H1 (cell line): Measurements from ENCODE around the gene PPA1. TPM values are rescaled to one million over a fixed set of nuclear protein-coding genes. Genes with fewer than 3 reads are reported as not detected.

Experiments used
- ASH2L ChIP-seq: fragments of 200-600, 300-600 bp; sonication (generic); IDR thresholded peaks from one replicate; pipeline ENCODE4 v1.7.1; 2017; ENCODE audit warnings: low read length
- EGR1 ChIP-seq: IDR thresholded peaks from 2 replicates; pipeline ENCODE4 v1.6.1; 2011; ENCODE audit warnings: low read depth, low read length, borderline replicate concordance
- PHF8 ChIP-seq: fragments of 200-600 bp; sonication (generic); conservative IDR thresholded peaks from 2 replicates; pipeline ENCODE4 v1.7.1; 2012; ENCODE audit warnings: low read depth, mild to moderate bottlenecking, inconsistent platforms, low read length, moderate library complexity
- SIX5 ChIP-seq: IDR thresholded peaks from 2 replicates; pipeline ENCODE4 v1.6.1; 2011; ENCODE audit warnings: mild to moderate bottlenecking, low read depth, low read length
- USF2 ChIP-seq: IDR thresholded peaks from 2 replicates; pipeline ENCODE4 v1.6.1; 2011; ENCODE audit warnings: low read length, improper control_type of control experiment
- polyA plus RNA-seq, 7 experiments: library from polyadenylated mRNA; depleted of rRNA in 3 of 7; stranded (reverse) in 5 of 7; unstranded in 2 of 7; fragments of >200 nt in 5 of 7; fragments of 200-250 nt in 2 of 7; gene quantifications; 1 replicate in 5 of 7; 2 replicates in 1 of 7; 4 replicates in 1 of 7; pipeline versions ENCODE4 v1.2.1 to v1.2.3, GENCODE V29; 2011 to 2013; ENCODE audit warnings: missing spikeins in 2 of 7, mixed read lengths in 2 of 7
- total RNA-seq: library from RNA; stranded (reverse); fragmentation: NEBNext Ultra II Directional; extraction: Animal tissue kit (Norgen Biotek cat#: 25700); gene quantifications from 2 replicates; pipeline ENCODE4 v1.2.1, GENCODE V29; 2021

The PPA1 gene
- total and polyA plus RNA-seq, 2 of the 8 experiments (the other 6 are each of a cell fraction or from before 2014, with no cell fraction given): 77.0 to 191 TPM

- no peak for TF ChIP-seq SIX5
- no peak for TF ChIP-seq USF2
- TF ChIP-seq PHF8: no peak
- TF ChIP-seq EGR1: no peak
- no peak for TF ChIP-seq ASH2L
These were observed 75.1 kb downstream of the PPA1 start (continued) for GRCh38 chr10:70158113-70158512.
